ENCODE measurements around the gene IL17RC.

IL17RC gene

GRCh38 chr3:9946112-9947024 lies 29.5 kb downstream of the IL17RC start:
- peak; percentile 95 for DNase-seq (ENCODE audit: low spot score)

- peak; percentile 89 for DNase-seq (ENCODE audit: low spot score)
These were observed 30.4 kb downstream of the IL17RC start for GRCh38 chr3:9947025-9947995.

- DNase-seq (ENCODE audit: low spot score) = no peak
These were observed 31.7 kb downstream of the IL17RC start for GRCh38 chr3:9948586-9948985.

- no peak for DNase-seq (ENCODE audit: low spot score)
These were observed 32.2 kb downstream of the IL17RC start for GRCh38 chr3:9949115-9949514.

GRCh38 chr3:9949626-9950025 lies 32.7 kb downstream of the IL17RC start:
- DNase-seq (ENCODE audit: low spot score) = no peak

- DNase-seq (ENCODE audit: low spot score) = no peak
These were observed 34.2 kb downstream of the IL17RC start for GRCh38 chr3:9951126-9951525.

- no peak for DNase-seq (ENCODE audit: low spot score)
These were observed 34.7 kb downstream of the IL17RC start for GRCh38 chr3:9951598-9951961.

GRCh38 chr3:9951962-9952805 lies 35.3 kb downstream of the IL17RC start, which contains the start of gene PRRT3:
Gene PRRT3, minus strand, starts transcription at chr3:9952408. Its CDS starts 2,293 bp downstream, at chr3:9950115.
- peak; percentile 78 for DNase-seq (ENCODE audit: low spot score)

- DNase-seq (ENCODE audit: low spot score) = no peak
These were observed 38.2 kb downstream of the IL17RC start for GRCh38 chr3:9955067-9955502.

GRCh38 chr3:9955611-9956352 lies 38.9 kb downstream of the IL17RC start:
- DNase-seq (ENCODE audit: low spot score) = no peak

- peak; percentile 48 for DNase-seq (ENCODE audit: low spot score)
These were observed 40.3 kb downstream of the IL17RC start for GRCh38 chr3:9957214-9957613.

GRCh38 chr3:9965200-9965875 lies 48.4 kb downstream of the IL17RC start:
- no peak for DNase-seq (ENCODE audit: low spot score)

- DNase-seq (ENCODE audit: low spot score) = no peak
These were observed 49.9 kb downstream of the IL17RC start for GRCh38 chr3:9966841-9967240.

- no peak for DNase-seq (ENCODE audit: low spot score)
These were observed 52.7 kb downstream of the IL17RC start for GRCh38 chr3:9969632-9970019.

GRCh38 chr3:9970020-9970652 lies 53.2 kb downstream of the IL17RC start:
- DNase-seq (ENCODE audit: low spot score) = peak; percentile 74

GRCh38 chr3:9976721-9977709 lies 60.1 kb downstream of the IL17RC start:
- DNase-seq (ENCODE audit: low spot score) = peak; percentile 88

- no peak for DNase-seq (ENCODE audit: low spot score)
These were observed 61.9 kb downstream of the IL17RC start for GRCh38 chr3:9978710-9979305.

- DNase-seq (ENCODE audit: low spot score) = no peak
These were observed 63.4 kb downstream of the IL17RC start for GRCh38 chr3:9980251-9980650.

All from GM03348 (cell line).